ENCODE results near the gene DOCK1.

DOCK1 gene

GRCh38 chr10:127094984-127095383, 189.8 kb downstream of the DOCK1 start:
- no peak overlapping the region for H3K4me3 ChIP-seq (ENCODE audit: low read depth, low read length)
- no peak for DNase-seq (ENCODE audit: low read depth)
- no peak for TF ChIP-seq CTCF (IDR thresholded peaks at IDR 0.05; ENCODE audit: low read depth, low read length, missing control alignments)

- TF ChIP-seq CTCF (IDR thresholded peaks at IDR 0.05; ENCODE audit: low read depth, low read length, missing control alignments): no peak
- H3K4me3 ChIP-seq (ENCODE audit: low read depth, low read length): no peak overlapping the region
- DNase-seq (ENCODE audit: low read depth): no peak
These were observed 195.9 kb downstream of the DOCK1 start for GRCh38 chr10:127100983-127101615.

- TF ChIP-seq CTCF (IDR thresholded peaks at IDR 0.05; ENCODE audit: low read depth, low read length, missing control alignments): no peak
- DNase-seq (ENCODE audit: low read depth): no peak
- no peak overlapping the region for H3K4me3 ChIP-seq (ENCODE audit: low read depth, low read length)
These were observed 196.9 kb downstream of the DOCK1 start for GRCh38 chr10:127102176-127102575.

GRCh38 chr10:127115100-127115499, 209.9 kb downstream of the DOCK1 start:
- DNase-seq (ENCODE audit: low read depth): no peak
- no peak for TF ChIP-seq CTCF (IDR thresholded peaks at IDR 0.05; ENCODE audit: low read depth, low read length, missing control alignments)
- H3K4me3 ChIP-seq (ENCODE audit: low read depth, low read length): no peak overlapping the region

- DNase-seq (ENCODE audit: low read depth): no peak
- TF ChIP-seq CTCF (IDR thresholded peaks at IDR 0.05; ENCODE audit: low read depth, low read length, missing control alignments): no peak
- no peak overlapping the region for H3K4me3 ChIP-seq (ENCODE audit: low read depth, low read length)
These were observed 211.9 kb downstream of the DOCK1 start for GRCh38 chr10:127117125-127117524.

GRCh38 chr10:127118034-127118433, 212.8 kb downstream of the DOCK1 start:
- DNase-seq (ENCODE audit: low read depth): no peak
- no peak for TF ChIP-seq CTCF (IDR thresholded peaks at IDR 0.05; ENCODE audit: low read depth, low read length, missing control alignments)
- no peak overlapping the region for H3K4me3 ChIP-seq (ENCODE audit: low read depth, low read length)

- TF ChIP-seq CTCF (IDR thresholded peaks at IDR 0.05; ENCODE audit: low read depth, low read length, missing control alignments): no peak
- H3K4me3 ChIP-seq (ENCODE audit: low read depth, low read length): no peak overlapping the region
- DNase-seq (ENCODE audit: low read depth): no peak
These were observed 214.7 kb downstream of the DOCK1 start for GRCh38 chr10:127119936-127120335.
